22Rv1 (cell line): ENCODE data around the gene COL5A1.

Experiments used
- CTCF ChIP-seq: fragments of 450-650 bp; IDR thresholded peaks from 2 replicates; pipeline ENCODE4 v1.5.1; 2017; ENCODE audit warnings: mild to moderate bottlenecking
- ZFX ChIP-seq: fragments of 450-650 bp; IDR thresholded peaks from 2 replicates; pipeline ENCODE4 v1.6.1; 2017; ENCODE audit warnings: antibody characterized with exemption, borderline replicate concordance

GRCh38 chr9:134816264-134816663, 174.7 kb downstream of the COL5A1 start:
- no peak for TF ChIP-seq CTCF
- no peak for TF ChIP-seq ZFX
